T-cell (primary cell): ENCODE measurements around the gene B4GAT1. TPM values are rescaled to one million over a fixed set of nuclear protein-coding genes. Genes with fewer than 3 reads are reported as not detected.
"Not testable (repeated sequence)": the region's sequence is repeated elsewhere in the genome, so short reads cannot be mapped to it uniquely, and the experiment has no call there.

Experiments
- ATAC-seq, 4 experiments: fragments of 200-7000 bp in 3 of 4; fragments of 150-1000 bp in 1 of 4; cut with Tn5 transposase; replicated peaks in 1 of 4; 1 replicate in 3 of 4; 2 replicates in 1 of 4; pipeline ENCODE4 v1.10.0; 2021; ENCODE audit warnings: moderate library complexity in 3 of 4, mild to moderate bottlenecking in 2 of 4, moderate number of reproducible peaks in 1 of 4
- CTCF ChIA-PET, 2 donors: fragments of 300-600 bp; sonication (Branson Sonifier 250); formaldehyde crosslinking; loops; one replicate each; lab custom pipeline; 2022; ENCODE audit warnings: antibody characterized with exemption in 2 of 2; lab: Charles Lee
- POLR2A ChIA-PET, 2 donors: fragments of 300-600 bp; sonication (Branson Sonifier 250); formaldehyde crosslinking; loops; one replicate each; lab custom pipeline; 2022; ENCODE audit warnings: antibody characterized with exemption in 2 of 2; lab: Charles Lee
- DNase-seq, 35 experiments: peaks; one replicate each; pipeline versions ENCODE4 v3.0.0 to v3.0.0-alpha.2; 2013 to 2023
- H3K27ac ChIP-seq: one replicate; pipeline ENCODE4 v1.5.1; 2013; ENCODE audit warnings: low read length
- H3K27me3 ChIP-seq, 2 experiments: replicated peaks in 1 of 2; 1 replicate in 1 of 2; 2 replicates in 1 of 2; pipeline versions ENCODE4 v1.6.1 to v1.7.0; 2013; ENCODE audit warnings: low read length in 1 of 2, mixed read lengths in 1 of 2; ENCODE audit not compliant: control insufficient read depth in 2 of 2, insufficient read depth in 2 of 2; ENCODE audit errors: extremely low read depth in 1 of 2
- H3K36me3 ChIP-seq, 2 donors: 1 replicate in 1 of 2; 2 replicates in 1 of 2; pipeline versions ENCODE4 v1.6.1 to v1.7.0; 2013; ENCODE audit warnings: low read length in 1 of 2; ENCODE audit not compliant: control insufficient read depth in 2 of 2, insufficient read depth in 1 of 2; ENCODE audit errors: extremely low read depth in 1 of 2
- H3K4me1 ChIP-seq, 2 experiments: 1 replicate in 1 of 2; 2 replicates in 1 of 2; pipeline versions ENCODE4 v1.6.1 to v1.7.0; 2013; ENCODE audit warnings: low read length in 2 of 2, mixed read lengths in 1 of 2; ENCODE audit not compliant: insufficient read depth in 2 of 2, control insufficient read depth in 1 of 2; ENCODE audit errors: extremely low read depth in 1 of 2
- H3K4me3 ChIP-seq, 2 donors: 1 replicate in 1 of 2; 2 replicates in 1 of 2; pipeline versions ENCODE4 v1.5.1 to v1.7.0; 2013; ENCODE audit warnings: mild to moderate bottlenecking in 2 of 2, low read length in 1 of 2, moderate library complexity in 1 of 2; ENCODE audit not compliant: control insufficient read depth in 1 of 2; ENCODE audit errors: extremely low read depth in 1 of 2
- H3K9me3 ChIP-seq: 2 replicates; pipeline ENCODE4 v1.7.0; 2013
- H3K27ac Mint-ChIP-seq, 2 donors: one replicate each; pipeline ENCODE4 v1.8.0; 2020 to 2021; ENCODE audit warnings: mild to moderate bottlenecking in 2 of 2, mixed read lengths in 2 of 2
- H3K27me3 Mint-ChIP-seq, 2 donors: one replicate each; pipeline ENCODE4 v1.8.0; 2021 to 2022; ENCODE audit warnings: mixed read lengths in 2 of 2
- H3K36me3 Mint-ChIP-seq: one replicate; pipeline ENCODE4 v1.8.0; 2021; ENCODE audit warnings: mixed read lengths
- H3K4me1 Mint-ChIP-seq, 3 donors: one replicate each; pipeline ENCODE4 v1.8.0; 2020 to 2022; ENCODE audit warnings: mixed read lengths in 3 of 3, mild to moderate bottlenecking in 1 of 3
- H3K4me3 Mint-ChIP-seq, 3 donors: one replicate each; pipeline ENCODE4 v1.8.0; 2020 to 2022; ENCODE audit warnings: mild to moderate bottlenecking in 3 of 3, mixed read lengths in 3 of 3, moderate library complexity in 3 of 3
- H3K9me3 Mint-ChIP-seq, 3 donors: one replicate each; pipeline ENCODE4 v1.8.0; 2020 to 2022; ENCODE audit warnings: mixed read lengths in 3 of 3
- WGBS: methylation state at CpG from one replicate; pipeline ENCODE4 v1.1.5; 2013; ENCODE audit warnings: missing lambda C conversion rate; ENCODE audit not compliant: insufficient coverage; 5-methylcytosine and 5-hydroxymethylcytosine counted together
- total RNA-seq, 35 experiments: library from RNA in 6 of 35; stranded (reverse) in 6 of 35; fragments of 120-200 nt in 1 of 35; gene quantifications; one replicate each; pipeline versions ENCODE4 v1.2.1 to v1.2.4 and lab custom pipeline; 2013 to 2026

B4GAT1 gene
- total RNA-seq, 5 donors from 2014 or later (not counting 1 experiment from before 2014, with no cell fraction given), result 4.0 to 9.2 (median 7.9) TPM

GRCh38 chr11:66384316-66384715 is 36.9 kb upstream of the B4GAT1 start:
- H3K27me3 ChIP-seq, result peaks cover 0 to 32% of the 10 kb centered on the region in 2 experiments
- H3K27ac Mint-ChIP-seq, H3K4me3 Mint-ChIP-seq, H3K4me1 Mint-ChIP-seq, H3K27me3 Mint-ChIP-seq, H3K36me3 Mint-ChIP-seq, H3K27ac ChIP-seq, H3K36me3 ChIP-seq, H3K9me3 ChIP-seq, ATAC-seq, DNase-seq, H3K9me3 Mint-ChIP-seq, POLR2A ChIA-PET, H3K4me3 ChIP-seq: not testable (repeated sequence)
- peaks cover 0 to 12% of the 10 kb centered on the region in 2 experiments for H3K4me1 ChIP-seq
- WGBS, result 89% methylated on average over 10 of the region's 13 CpGs
- CTCF ChIA-PET, result interaction anchor here (0.8 to 1.0 kb wide), 2 partner anchors 19 to 21 kb away, joined by 3 to 4 read pairs; no protein-coding TSS in a partner anchor

- H3K9me3 ChIP-seq, H3K36me3 Mint-ChIP-seq, H3K4me1 ChIP-seq, H3K4me1 Mint-ChIP-seq, H3K4me3 Mint-ChIP-seq, H3K9me3 Mint-ChIP-seq, H3K27ac ChIP-seq, DNase-seq, ATAC-seq, H3K27me3 Mint-ChIP-seq, H3K36me3 ChIP-seq, H3K4me3 ChIP-seq, H3K27ac Mint-ChIP-seq: not testable (repeated sequence)
- H3K27me3 ChIP-seq, result peaks cover 0 to 22% of the 10 kb centered on the region in 2 experiments
- ChIA-PET CTCF (interaction anchor here in 1 of 2 donors (0.6 kb wide), 1 partner anchor 81 kb away, joined by 3 read pairs; no protein-coding TSS in a partner anchor), POLR2A (interaction anchor here in 1 of 2 donors (0.6 kb wide), 1 partner anchor 1018 kb away, joined by 3 read pairs; no protein-coding TSS in a partner anchor)
- WGBS, result no CpG with 5 or more reads among the region's 7 CpGs
Measured at GRCh38 chr11:66380264-66380663, 32.8 kb upstream of the B4GAT1 start.

DNA sequence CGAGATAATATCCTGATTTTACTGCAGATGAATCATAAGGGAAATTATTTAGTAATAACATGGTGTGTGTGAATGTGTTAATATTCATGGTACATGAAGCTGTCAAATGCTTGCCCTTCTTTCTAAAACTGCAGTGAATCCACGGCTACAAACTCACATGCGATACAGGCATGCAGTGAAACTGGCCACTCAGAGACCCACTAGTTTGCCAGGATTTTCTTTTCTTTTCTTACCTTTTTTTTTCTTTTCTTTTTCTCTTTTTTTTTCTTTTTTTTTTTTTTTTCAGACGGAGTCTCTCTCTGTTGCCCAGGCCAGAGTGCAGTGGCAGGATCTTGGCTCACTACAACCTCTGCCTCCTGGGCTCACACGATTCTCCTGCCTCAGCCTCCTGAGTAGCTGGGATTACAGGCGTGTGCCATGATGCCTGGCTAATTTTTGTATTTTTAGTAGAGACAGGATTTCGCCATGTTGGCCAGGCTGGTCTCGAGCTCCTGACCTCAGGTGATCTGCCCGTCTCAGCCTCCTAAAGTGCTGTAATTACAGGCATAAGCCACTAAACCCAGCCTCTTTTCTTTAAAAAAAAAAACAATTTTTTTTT is 26.4 kb upstream of the B4GAT1 start:
- POLR2A ChIA-PET, result interaction anchor here (0.7 to 0.9 kb wide), 3 partner anchors 60 to 1143 kb away, joined by 3 to 7 read pairs (median 3); no protein-coding TSS in a partner anchor
- peak overlapping the region in 1 of 2 donors; percentile 46 for H3K27ac Mint-ChIP-seq
- H3K36me3 Mint-ChIP-seq, ATAC-seq, H3K27ac ChIP-seq, H3K9me3 Mint-ChIP-seq, H3K4me3 ChIP-seq, H3K9me3 ChIP-seq, CTCF ChIA-PET, H3K27me3 ChIP-seq, H3K36me3 ChIP-seq, DNase-seq, H3K27me3 Mint-ChIP-seq: not testable (repeated sequence)
- H3K4me1 Mint-ChIP-seq, result peaks cover 0 to 17% (median 13%) of the 10 kb centered on the region in 3 donors
- H3K4me3 Mint-ChIP-seq, result peak overlapping the region in 1 of 3 donors; percentile 34
- 89% methylated on average over 4 of the region's 9 CpGs for WGBS
- peaks cover 6 to 15% of the 10 kb centered on the region in 2 experiments for H3K4me1 ChIP-seq

GRCh38 chr11:66373265-66373664 is 25.8 kb upstream of the B4GAT1 start:
- H3K9me3 ChIP-seq, result no peaks in the 10 kb centered on the region
- H3K4me3 ChIP-seq, result no peak overlapping the region
- H3K36me3 Mint-ChIP-seq, result no peaks in the 10 kb centered on the region
- H3K27me3 ChIP-seq, result peaks cover 0 to 2% of the 10 kb centered on the region in 2 experiments
- 80% methylated on average over 1 of the region's 5 CpGs for WGBS
- peaks cover 0 to 3% of the 10 kb centered on the region in 2 donors for H3K36me3 ChIP-seq
- H3K4me3 Mint-ChIP-seq, result peak overlapping the region in 1 of 3 donors; percentile 34
- ChIA-PET POLR2A (no interaction called here), CTCF (no interaction called here)
- peaks cover 0 to 17% (median 13%) of the 10 kb centered on the region in 3 donors for H3K4me1 Mint-ChIP-seq
- H3K9me3 Mint-ChIP-seq, result no peaks in the 10 kb centered on the region
- H3K27ac Mint-ChIP-seq, result peak overlapping the region in 1 of 2 donors; percentile 46
- no peak overlapping the region for H3K27ac ChIP-seq
- DNase-seq, result no peak
- no peak for ATAC-seq
- H3K4me1 ChIP-seq, result peaks cover 6 to 15% of the 10 kb centered on the region in 2 experiments
- H3K27me3 Mint-ChIP-seq, result no peaks in the 10 kb centered on the region

DNA sequence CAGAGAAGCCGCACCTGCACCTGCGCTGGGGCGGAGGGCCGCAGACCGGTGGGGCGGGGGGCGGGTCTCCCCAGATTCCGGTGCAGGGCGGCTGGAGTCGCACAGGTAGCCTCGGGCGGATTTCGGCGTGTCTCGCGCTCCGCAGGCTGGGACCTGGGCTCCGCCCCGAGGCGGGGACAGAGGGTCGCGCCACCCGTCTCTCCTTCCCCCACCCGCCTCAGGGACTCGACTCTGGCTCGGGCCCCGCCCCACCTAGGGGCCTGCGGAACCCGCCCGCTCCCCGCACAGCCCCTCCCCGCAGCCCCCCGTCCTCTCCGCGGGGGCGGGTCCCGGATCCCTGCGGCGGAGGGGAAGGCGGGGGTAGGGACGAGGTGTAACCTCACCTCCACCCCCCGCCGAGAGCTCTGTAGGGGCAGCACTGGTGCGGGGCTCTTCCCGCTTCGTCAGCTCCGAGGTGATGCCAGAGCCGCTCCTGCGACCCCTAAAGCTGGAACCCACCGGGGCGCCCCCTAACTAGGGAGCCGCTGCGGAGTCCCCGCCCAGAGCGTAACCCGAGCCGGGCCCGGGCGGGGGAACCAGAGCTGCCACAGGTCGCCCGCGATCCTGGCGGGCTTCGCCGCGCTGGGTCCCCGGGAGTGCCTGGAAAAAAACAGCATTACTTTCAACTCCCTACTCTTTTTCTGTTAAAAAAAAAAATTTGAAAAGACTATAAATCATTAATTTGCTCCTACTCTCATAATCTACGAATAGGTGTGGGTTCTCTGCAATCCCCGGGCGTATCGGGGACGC is 24.4 kb upstream of the B4GAT1 start, which contains the start of gene SLC29A2:
TSS of gene SLC29A2 (minus strand) at position 134 of the 789 bp plus-strand sequence. CDS start 169 bp downstream, outside the sequence.
- Mint-ChIP-seq H3K9me3 (no peaks in the 10 kb centered on the region), H3K4me3 (peak within 1 kb of the TSS; percentile 81 to 89 (median 86)), H3K27ac (peak within 1 kb of the TSS; percentile 90 to 91), H3K36me3 (no peaks in the 10 kb centered on the region), H3K27me3 (no peaks in the 10 kb centered on the region), H3K4me1 (peaks cover 0 to 17% (median 13%) of the 10 kb centered on the region in 3 donors)
- ChIA-PET CTCF (interaction anchor here in 1 of 2 donors (1.1 kb wide), 1 partner anchor 14 kb away, joined by 4 read pairs; no protein-coding TSS in a partner anchor), POLR2A (no interaction called here)
- Histone ChIP-seq H3K27me3 (no peaks in the 10 kb centered on the region), H3K4me1 (peaks cover 6 to 15% of the 10 kb centered on the region in 2 experiments), H3K9me3 (no peaks in the 10 kb centered on the region), H3K36me3 (peaks cover 0 to 14% of the 10 kb centered on the region in 2 donors), H3K4me3 (peak within 1 kb of the TSS; percentile 75 to 83), H3K27ac (peak within 1 kb of the TSS; percentile 75)
- ATAC-seq (peak; percentile 80 to 84 (median 82)), DNase-seq (peak; percentile 52 to 81 (median 70))
- WGBS, result 0% methylated on average over 43 of the region's 72 CpGs
